HG02884 (cell line): ENCODE results near the gene CNTNAP5.

Source experiments
- ATAC-seq: cut with Tn5 transposase; IDR thresholded peaks from one replicate; pipeline ENCODE4 v1.9.1; 2021; ENCODE audit warnings: mild to moderate bottlenecking, moderate library complexity; ENCODE audit not compliant: unreplicated experiment

CNTNAP5 gene

DNA sequence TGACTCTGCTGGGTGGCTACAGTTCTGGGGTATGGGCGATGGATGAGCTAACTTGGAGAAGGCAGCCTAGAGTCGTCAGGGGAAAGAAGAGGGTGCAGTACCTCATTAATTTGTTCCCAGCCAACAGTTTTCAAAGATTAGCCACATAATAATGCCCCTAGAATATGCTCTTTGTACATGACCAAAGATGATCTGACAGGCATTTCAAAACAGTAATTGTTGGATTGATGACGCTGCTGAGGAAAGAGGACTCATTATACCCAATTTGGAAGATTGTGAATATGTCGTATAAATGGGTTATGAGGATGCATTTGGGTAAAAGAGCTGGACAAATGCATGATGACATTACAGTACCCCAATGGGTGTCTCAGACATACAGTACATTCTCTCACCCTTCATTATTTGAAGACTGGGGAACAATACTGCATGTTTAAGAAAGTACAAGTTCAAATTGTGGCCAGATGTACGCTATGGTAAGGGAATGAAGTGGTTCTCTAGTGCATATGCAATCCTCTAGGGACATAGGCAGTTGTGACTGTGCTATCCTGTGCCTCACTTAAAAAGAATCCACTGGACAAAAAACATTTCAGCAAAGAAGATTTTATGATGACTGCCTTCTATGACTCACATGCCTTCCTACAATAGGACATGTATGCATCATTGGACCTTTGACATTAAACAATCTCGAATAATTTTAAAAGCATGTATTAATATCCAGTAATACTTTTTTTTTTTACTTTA lies 233.2 kb downstream of the CNTNAP5 start:
- no peak for ATAC-seq

GRCh38 chr2:124261456-124261855 lies 236.4 kb downstream of the CNTNAP5 start:
- ATAC-seq, result no peak

DNA sequence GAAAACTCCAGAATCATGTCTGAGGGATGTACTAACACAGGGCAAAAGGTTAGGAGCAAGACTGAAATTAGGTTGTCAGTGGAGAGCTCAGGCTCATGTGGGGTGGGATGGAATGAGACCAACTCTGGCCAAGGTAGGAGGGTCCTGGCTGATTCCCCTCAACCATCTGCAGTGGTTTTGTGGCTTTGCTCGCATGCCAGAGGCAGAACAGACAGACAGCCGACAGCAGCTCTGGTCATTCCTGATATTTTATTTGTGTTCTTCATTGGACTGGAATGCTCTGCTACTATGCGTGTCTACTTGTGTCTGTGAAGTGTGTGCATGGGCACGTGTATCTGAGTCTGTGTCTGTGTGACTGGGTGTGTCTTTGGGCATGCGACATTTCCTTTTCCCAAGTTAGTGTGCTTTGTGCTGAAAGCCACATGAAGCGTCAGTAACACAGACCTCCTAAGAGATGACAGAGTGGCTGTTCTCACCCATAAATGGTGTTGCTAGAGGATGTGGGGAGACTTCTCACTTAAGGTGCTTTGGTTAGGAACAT lies 239.5 kb downstream of the CNTNAP5 start:
- no peak for ATAC-seq

DNA sequence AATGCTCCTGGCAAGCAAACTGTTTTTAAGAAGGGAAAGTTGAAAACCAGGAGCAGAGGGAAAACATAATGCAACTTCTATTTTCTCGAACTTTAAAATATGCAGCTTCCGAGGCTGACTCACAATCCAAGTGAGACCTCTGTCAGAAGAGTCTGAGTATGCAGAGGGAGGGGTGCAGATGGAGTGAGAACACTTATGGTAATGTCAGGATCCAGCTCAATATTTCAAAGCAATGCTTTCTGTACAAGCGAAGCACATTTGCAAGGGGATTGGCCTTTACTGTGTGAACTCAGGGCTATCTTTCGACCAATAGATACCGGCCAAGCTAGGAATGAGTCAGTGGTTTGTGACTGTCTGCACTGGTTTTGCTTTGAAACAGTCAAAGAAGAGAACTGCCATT lies 242.7 kb downstream of the CNTNAP5 start:
- ATAC-seq, result no peak

DNA sequence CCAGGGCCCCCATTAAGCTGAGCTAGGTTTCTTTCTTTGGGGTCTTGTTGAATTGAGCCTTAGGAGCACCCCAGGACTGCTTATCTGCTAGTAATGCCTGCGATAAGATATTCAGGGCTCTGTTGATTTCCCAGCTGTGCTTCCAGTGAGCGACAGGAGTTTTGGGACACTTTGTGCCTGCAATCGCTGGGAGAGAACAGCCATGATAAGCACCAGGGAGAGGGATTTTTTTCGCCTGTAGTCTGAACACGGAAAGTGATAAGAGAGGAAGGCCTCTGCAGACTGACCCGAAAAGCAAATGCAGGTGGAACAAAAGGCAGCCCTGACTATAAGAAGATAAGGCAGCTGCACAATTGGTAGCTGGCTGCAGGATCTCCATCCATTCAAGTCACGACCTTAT lies 244.3 kb downstream of the CNTNAP5 start:
- ATAC-seq, result no peak

- no peak for ATAC-seq
Measured at GRCh38 chr2:124272261-124272841, 247.3 kb downstream of the CNTNAP5 start.

DNA sequence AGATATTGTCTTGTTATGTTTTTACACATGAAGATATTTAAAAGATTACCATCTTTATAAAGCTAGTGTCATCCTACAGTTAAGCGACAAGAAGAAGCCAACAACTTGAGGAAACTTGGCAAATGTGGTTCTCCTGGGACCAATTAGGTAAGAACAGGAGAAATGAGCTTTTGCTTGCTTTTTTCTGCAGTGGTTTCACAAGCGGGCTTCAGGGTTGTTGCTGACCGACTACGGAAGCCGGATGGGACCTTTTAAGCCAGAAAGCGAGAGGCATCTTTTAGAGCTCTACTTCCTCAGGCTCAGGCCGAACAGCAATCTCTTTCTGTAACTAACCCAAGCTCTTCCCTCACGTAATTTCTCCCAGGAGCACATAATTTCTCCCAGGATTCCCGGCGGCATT lies 256.5 kb downstream of the CNTNAP5 start:
- no peak for ATAC-seq

GRCh38 chr2:124283096-124283495 lies 258.0 kb downstream of the CNTNAP5 start:
- no peak for ATAC-seq

- ATAC-seq, result no peak
Measured at GRCh38 chr2:124286089-124286783, 261.1 kb downstream of the CNTNAP5 start.

DNA sequence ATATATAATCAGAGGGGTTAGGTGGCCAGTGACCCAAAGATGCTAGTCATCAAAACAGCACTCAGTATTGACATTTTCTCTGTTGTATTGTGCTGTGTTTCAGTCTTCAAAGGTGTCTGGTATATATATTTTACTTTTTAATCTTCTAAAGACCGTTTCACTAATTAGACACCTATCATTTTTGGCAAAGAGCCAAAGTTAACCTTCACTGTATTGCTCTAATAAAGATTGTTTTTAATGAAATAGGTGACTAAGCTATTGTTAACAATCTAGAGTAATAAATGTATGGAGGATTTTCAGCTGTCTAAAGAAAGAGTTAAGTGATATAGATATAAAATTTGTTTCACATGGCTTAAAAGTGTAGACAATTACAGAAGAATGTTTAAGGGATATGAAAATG lies 264.0 kb downstream of the CNTNAP5 start:
- no peak for ATAC-seq

GRCh38 chr2:124289615-124290014 lies 264.5 kb downstream of the CNTNAP5 start:
- ATAC-seq, result no peak

DNA sequence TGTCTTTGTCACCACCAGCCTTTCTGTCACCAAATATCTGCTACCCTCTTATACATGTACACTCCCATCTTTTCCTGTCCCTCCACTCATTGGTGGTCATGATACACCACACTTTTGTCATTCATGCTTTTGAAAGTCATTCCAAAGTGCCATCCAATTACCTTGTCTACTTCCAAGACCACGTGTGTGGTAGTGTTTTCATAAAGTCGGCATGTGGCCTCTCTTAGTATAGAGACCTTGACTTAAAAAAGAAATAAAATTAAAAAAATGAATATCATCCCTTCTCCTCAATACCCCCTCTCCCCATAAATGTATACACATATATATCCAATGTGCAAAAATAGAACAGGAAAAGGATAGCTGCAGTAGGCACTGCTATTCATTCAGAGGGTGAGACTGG lies 271.4 kb downstream of the CNTNAP5 start:
- no peak for ATAC-seq

DNA sequence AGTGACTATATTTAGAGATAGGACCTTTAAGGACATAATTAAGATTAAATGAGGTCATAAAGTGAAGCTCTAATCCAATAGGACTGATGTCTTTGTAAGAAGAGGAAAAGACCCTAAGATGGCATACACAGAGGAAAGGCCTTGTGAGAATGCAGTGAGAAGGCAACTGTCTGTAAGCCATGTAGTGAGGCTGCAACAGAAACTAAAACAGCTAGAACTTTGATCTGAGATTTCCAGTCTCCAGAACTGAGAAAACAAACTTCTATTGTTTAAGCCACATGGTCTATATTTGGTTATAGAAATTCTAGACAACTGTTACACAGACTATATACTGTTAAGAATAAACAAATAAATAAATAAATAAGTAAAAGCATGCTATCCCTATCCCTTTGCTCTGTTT lies 276.8 kb downstream of the CNTNAP5 start:
- ATAC-seq, result no peak

DNA sequence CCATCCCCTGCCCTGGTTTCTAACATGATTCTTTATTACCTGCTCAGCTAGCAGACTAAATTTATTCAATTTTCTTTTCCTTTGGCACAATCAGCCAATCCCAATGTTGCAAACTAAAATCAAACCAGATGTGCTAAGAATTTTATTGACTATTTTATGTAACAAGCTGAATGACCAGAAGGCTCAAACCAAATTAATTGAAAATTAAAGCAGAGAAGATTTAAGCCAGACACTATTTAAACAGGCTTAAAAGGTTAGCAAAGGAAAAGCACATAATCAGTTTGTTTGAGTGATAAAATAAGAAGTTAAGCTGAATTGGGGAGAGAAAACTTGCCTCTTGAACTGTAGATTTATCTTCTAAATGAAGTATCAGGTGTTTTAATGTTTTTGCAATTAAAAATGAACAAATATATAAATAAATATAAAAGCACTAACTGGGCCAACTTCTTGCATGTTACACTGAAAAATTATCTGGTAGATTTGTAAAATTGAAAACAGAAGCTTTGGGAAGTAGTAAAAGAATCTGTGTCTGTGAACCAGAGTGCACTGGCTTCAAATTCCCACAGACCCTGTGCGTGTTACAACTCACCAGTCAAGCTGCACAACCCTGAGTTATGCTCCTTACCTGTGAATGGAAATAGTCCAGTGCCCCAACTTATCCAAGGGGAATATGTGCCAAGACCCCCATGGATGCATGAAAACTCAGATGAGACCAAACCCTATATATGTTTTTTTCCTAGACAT lies 283.4 kb downstream of the CNTNAP5 start:
- ATAC-seq, result no peak

- no peak for ATAC-seq
Measured at GRCh38 chr2:124309563-124310138, 284.6 kb downstream of the CNTNAP5 start.

- ATAC-seq, result no peak
Measured at GRCh38 chr2:124310671-124311070, 285.6 kb downstream of the CNTNAP5 start.

DNA sequence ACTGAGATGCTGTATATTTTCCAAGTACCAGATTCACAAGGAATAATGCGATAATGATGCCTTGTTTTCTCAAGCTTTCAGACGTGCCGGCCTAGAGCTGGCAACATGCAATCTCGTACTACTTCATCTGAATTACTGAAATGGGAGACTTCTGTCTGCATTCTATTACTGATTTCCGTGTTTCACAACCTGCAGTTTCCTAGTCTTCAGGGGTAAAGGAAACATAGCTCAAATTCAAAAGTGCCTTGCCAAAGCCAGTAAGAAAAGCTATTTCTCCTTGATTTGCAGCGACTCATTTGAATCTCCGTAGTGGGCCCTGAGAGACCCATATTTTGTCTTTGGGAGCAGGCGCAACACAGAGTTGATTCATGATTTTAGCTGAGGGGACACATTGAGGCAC lies 289.0 kb downstream of the CNTNAP5 start:
- no peak for ATAC-seq

DNA sequence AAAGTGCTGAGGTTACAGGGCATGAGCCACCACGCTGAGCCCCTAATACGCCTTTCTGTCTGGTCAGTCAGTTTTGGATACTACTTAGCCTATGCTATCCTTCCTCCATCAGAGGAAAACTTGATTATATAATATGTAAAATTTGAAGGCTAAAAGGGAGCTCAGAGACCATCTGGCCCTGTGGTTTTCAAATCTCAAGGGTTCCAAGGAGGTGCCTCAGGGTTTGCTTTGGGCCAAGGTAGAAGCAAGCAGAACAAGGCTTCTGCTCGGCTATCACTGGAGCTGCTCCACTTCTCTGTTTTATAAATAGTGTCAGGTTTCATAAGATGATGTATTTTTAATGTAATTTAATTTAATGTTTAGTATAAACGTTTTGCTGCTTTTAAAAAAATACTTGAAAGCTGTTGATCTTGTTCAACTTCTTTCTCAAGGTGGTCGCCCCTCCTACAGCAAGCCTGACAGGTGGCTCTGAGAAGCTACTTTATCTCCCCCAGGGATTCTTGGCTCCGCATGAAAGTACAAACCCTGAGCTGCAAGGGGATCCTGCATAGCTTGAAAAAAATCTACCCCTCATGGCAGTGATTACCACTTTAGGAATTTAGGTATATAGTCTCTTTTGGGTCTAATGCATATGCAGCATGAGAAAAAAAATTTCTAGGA lies 290.3 kb downstream of the CNTNAP5 start:
- no peak for ATAC-seq

DNA sequence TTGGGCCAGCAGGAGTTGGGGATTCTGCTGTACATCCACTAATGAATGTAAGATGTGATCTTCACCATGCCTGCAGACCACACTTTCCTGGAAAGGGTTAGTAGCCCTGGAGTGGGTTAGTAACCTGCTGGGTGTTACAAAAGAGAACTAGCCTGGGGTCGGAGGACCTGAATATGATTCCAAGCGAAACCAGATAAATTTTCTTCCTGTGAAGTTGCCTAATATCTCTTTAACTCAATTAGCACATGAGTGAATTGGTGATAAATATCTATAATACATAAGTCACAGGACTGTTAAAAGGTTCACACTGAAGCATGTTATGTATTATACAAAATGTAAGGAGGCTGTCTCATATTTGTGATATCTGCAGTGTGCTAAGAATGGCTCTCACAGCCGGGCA lies 291.0 kb downstream of the CNTNAP5 start:
- ATAC-seq, result no peak

DNA sequence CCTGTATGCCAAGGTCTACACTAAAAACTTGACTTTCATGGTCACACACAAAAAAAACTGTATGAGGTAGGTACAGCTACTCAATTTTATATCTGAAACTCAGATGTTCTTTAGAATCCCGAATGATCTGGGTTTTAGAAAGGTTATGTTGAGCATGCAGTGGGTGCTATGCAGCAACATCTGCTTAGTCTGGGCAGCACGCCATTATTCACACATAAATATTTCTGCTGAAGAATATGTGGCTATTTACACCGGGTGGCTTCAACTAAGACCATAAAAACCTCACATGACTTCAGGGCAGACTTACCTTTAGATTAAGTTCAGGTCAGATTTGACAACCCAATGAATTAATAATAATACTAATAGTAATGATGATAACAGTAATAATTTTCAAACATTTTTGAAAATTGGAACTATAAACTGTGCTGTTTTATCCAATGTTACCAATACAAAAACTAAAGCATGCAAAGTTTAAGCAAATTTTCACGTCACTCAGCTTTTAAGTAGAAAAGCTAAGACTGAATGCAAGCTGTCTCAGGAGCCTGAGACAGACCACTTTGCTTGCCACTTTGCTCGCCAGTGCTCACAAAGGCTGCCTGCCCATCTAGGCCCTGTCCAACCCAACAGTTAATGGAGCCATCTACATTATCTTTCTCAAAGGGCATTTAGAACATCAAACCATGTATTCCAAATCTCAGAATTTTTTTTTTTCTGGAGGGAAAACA lies 292.0 kb downstream of the CNTNAP5 start:
- no peak for ATAC-seq
